HG03378 (cell line): ENCODE data around the gene SMIM44.

ENCODE experiments used
- ATAC-seq: cut with Tn5 transposase; IDR thresholded peaks from one replicate; pipeline ENCODE4 v1.9.1; 2021; ENCODE audit warnings: mild to moderate bottlenecking, moderate library complexity; ENCODE audit not compliant: unreplicated experiment

Gene SMIM44

GRCh38 chr19:3442487-3443071, 40.7 kb downstream of the SMIM44 start:
- no peak for ATAC-seq

GRCh38 chr19:3441986-3442329, 41.3 kb downstream of the SMIM44 start:
- ATAC-seq: no peak

- no peak for ATAC-seq
Measured at GRCh38 chr19:3441089-3441985, 41.9 kb downstream of the SMIM44 start.

GRCh38 chr19:3440082-3440481, 43.2 kb downstream of the SMIM44 start:
- ATAC-seq: no peak

GRCh38 chr19:3434630-3435553, 48.3 kb downstream of the SMIM44 start:
- ATAC-seq: peak; percentile 66

GRCh38 chr19:3433805-3434540, 49.3 kb downstream of the SMIM44 start:
- no peak for ATAC-seq

GRCh38 chr19:3433313-3433712, 49.9 kb downstream of the SMIM44 start:
- ATAC-seq: no peak
